ENCODE results near the gene DAB2. TPM values are rescaled to one million over a fixed set of nuclear protein-coding genes. Genes with fewer than 3 reads are reported as not detected.

DAB2 gene
- total RNA-seq, 1 experiment from 2014 or later: 2.3 TPM

- Histone ChIP-seq H3K9ac (ENCODE audit: extremely low read depth, insufficient read length, low read length) (no peak overlapping the region), H3K56ac (ENCODE audit: insufficient read length, low read depth, low read length) (no peak overlapping the region), H4K5ac (ENCODE audit: insufficient read length, low read depth, low read length) (no peak overlapping the region), H3T11ph (ENCODE audit: low read length) (no peak overlapping the region), H3K9me3 (ENCODE audit: control insufficient read depth, low read depth, low read length) (no peaks in the 10 kb centered on the region), H3K4me2 (ENCODE audit: insufficient read depth, insufficient read length, low read length) (no peak overlapping the region), H3K79me1 (ENCODE audit: insufficient read depth, low read depth, low read length, poor library complexity, severe bottlenecking) (no peaks in the 10 kb centered on the region), H3K4me1 (ENCODE audit: insufficient read depth, low read length) (no peaks in the 10 kb centered on the region), H3K14ac (ENCODE audit: insufficient read depth, low read length) (no peak overlapping the region), H2AK5ac (ENCODE audit: insufficient read length, low read length) (no peak overlapping the region), H2BK15ac (ENCODE audit: low read depth, low read length) (no peak overlapping the region), H2BK12ac (ENCODE audit: insufficient read length, low read depth, low read length) (no peak overlapping the region), H3K18ac (ENCODE audit: insufficient read length, low read depth, low read length) (no peak overlapping the region), H3K27ac (ENCODE audit: insufficient read length, low read depth, low read length) (no peak overlapping the region), H4K8ac (replicated peaks; ENCODE audit: insufficient read length, low read depth, low read length) (no peak overlapping the region), H3K23me2 (ENCODE audit: insufficient read length, low read depth, low read length, poor library complexity, severe bottlenecking) (no peaks in the 10 kb centered on the region), H2AFZ (ENCODE audit: low read length) (no peak overlapping the region), H3K27me3 (ENCODE audit: insufficient read depth, low read length) (no peaks in the 10 kb centered on the region), H4K20me1 (ENCODE audit: control insufficient read depth, insufficient read depth, insufficient read length) (no peaks in the 10 kb centered on the region), H3K4ac (ENCODE audit: low read depth, low read length) (no peak overlapping the region), H2BK5ac (ENCODE audit: insufficient read length, low read length) (no peak overlapping the region), H2BK20ac (ENCODE audit: low read depth, low read length, poor library complexity, severe bottlenecking) (no peak overlapping the region), H3K79me2 (ENCODE audit: insufficient read depth, low read length) (no peaks in the 10 kb centered on the region), H3K23ac (ENCODE audit: insufficient read length, low read depth, low read length) (no peak overlapping the region), H4K91ac (ENCODE audit: insufficient read length, low read depth, low read length) (no peak overlapping the region), H2BK120ac (ENCODE audit: low read depth, low read length, poor library complexity, severe bottlenecking) (no peak overlapping the region)
- peaks cover 4 to 5% of the 10 kb centered on the region in 2 experiments for H3K4me1 Mint-ChIP-seq
- no CpG with 5 or more reads among the region's 2 CpGs for WGBS (ENCODE audit: extremely low coverage, insufficient read length, low lambda C conversion rate)
- no peaks in the 10 kb centered on the region for H3K27me3 Mint-ChIP-seq (ENCODE audit: low read depth)
- H3K27ac Mint-ChIP-seq: no peak overlapping the region
- no peaks in the 10 kb centered on the region for H3K9me3 Mint-ChIP-seq
- TF ChIP-seq, protein P1, sequence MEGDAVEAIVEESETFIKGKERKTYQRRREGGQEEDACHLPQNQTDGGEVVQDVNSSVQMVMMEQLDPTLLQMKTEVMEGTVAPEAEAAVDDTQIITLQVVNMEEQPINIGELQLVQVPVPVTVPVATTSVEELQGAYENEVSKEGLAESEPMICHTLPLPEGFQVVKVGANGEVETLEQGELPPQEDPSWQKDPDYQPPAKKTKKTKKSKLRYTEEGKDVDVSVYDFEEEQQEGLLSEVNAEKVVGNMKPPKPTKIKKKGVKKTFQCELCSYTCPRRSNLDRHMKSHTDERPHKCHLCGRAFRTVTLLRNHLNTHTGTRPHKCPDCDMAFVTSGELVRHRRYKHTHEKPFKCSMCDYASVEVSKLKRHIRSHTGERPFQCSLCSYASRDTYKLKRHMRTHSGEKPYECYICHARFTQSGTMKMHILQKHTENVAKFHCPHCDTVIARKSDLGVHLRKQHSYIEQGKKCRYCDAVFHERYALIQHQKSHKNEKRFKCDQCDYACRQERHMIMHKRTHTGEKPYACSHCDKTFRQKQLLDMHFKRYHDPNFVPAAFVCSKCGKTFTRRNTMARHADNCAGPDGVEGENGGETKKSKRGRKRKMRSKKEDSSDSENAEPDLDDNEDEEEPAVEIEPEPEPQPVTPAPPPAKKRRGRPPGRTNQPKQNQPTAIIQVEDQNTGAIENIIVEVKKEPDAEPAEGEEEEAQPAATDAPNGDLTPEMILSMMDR (conservative IDR thresholded peaks at IDR 0.05): no peak
- DNase-seq: no peak
- H3K36me3 Mint-ChIP-seq (ENCODE audit: insufficient read depth in 1 of 3, low read depth in 3 of 3): no peaks in the 10 kb centered on the region
- H3K4me3 Mint-ChIP-seq: no peak overlapping the region
Observed at GRCh38 chr5:39443911-39444310, 19.1 kb upstream of the DAB2 start.

Measured in H9 (cell line).